ENCODE results near the gene RNASEH1.
"Not testable (repeated sequence)": the region's sequence is repeated elsewhere in the genome, so short reads cannot be mapped to it uniquely, and the experiment has no call there.

Gene RNASEH1

DNA sequence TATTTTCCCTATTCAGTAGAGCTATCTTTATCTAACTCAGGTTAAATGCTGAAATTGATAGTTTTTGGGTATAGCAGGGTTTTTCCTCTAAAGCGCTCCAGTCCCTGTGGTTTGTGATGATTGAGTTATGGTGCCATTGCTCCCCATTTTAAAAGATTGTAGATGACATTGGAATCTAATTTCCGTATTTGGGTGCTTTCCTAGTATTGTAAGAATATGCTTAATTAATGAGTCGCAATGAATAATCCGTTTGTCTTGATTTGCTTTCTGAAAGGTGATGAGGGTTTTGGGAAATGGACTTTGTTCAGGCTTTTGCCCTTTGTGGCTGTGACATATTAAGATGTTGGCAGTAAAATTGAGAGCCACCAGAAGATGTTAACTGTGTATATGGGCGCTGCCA is 20.9 kb upstream of the RNASEH1 start:
- Histone ChIP-seq H3K36me3 (ENCODE audit: low read depth) (peaks cover 76% of the 10 kb centered on the region), H3K4me1 (ENCODE audit: insufficient read depth, poor library complexity, severe bottlenecking) (peaks cover 23% of the 10 kb centered on the region), H3K27me3 (ENCODE audit: insufficient read depth, poor library complexity, severe bottlenecking) (no peaks in the 10 kb centered on the region), H3K4me3 (ENCODE audit: severe bottlenecking) (no peak overlapping the region), H3K27ac (ENCODE audit: poor library complexity, severe bottlenecking) (peak overlapping the region; percentile 8), H3K9me3 (ENCODE audit: severe bottlenecking) (no peaks in the 10 kb centered on the region)
- TF ChIP-seq, protein P1, sequence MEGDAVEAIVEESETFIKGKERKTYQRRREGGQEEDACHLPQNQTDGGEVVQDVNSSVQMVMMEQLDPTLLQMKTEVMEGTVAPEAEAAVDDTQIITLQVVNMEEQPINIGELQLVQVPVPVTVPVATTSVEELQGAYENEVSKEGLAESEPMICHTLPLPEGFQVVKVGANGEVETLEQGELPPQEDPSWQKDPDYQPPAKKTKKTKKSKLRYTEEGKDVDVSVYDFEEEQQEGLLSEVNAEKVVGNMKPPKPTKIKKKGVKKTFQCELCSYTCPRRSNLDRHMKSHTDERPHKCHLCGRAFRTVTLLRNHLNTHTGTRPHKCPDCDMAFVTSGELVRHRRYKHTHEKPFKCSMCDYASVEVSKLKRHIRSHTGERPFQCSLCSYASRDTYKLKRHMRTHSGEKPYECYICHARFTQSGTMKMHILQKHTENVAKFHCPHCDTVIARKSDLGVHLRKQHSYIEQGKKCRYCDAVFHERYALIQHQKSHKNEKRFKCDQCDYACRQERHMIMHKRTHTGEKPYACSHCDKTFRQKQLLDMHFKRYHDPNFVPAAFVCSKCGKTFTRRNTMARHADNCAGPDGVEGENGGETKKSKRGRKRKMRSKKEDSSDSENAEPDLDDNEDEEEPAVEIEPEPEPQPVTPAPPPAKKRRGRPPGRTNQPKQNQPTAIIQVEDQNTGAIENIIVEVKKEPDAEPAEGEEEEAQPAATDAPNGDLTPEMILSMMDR (IDR thresholded peaks at IDR 0.05; ENCODE audit: poor library complexity, severe bottlenecking) = no peak
- no peak for ATAC-seq (ENCODE audit: low read depth)
- DNase-seq (ENCODE audit: low spot score) = no peak

GRCh38 chr2:3576263-3576630 is 18.1 kb upstream of the RNASEH1 start:
- H3K9me3 ChIP-seq (ENCODE audit: severe bottlenecking); ATAC-seq (ENCODE audit: low read depth); H3K27me3 ChIP-seq (ENCODE audit: insufficient read depth, poor library complexity, severe bottlenecking); DNase-seq (ENCODE audit: low spot score): not testable (repeated sequence)
- Histone ChIP-seq H3K4me3 (ENCODE audit: severe bottlenecking) (peak overlapping the region; percentile 56), H3K4me1 (ENCODE audit: insufficient read depth, poor library complexity, severe bottlenecking) (peaks cover 23% of the 10 kb centered on the region), H3K27ac (ENCODE audit: poor library complexity, severe bottlenecking) (peak overlapping the region; percentile 73), H3K36me3 (ENCODE audit: low read depth) (peaks cover 58% of the 10 kb centered on the region)

DNA sequence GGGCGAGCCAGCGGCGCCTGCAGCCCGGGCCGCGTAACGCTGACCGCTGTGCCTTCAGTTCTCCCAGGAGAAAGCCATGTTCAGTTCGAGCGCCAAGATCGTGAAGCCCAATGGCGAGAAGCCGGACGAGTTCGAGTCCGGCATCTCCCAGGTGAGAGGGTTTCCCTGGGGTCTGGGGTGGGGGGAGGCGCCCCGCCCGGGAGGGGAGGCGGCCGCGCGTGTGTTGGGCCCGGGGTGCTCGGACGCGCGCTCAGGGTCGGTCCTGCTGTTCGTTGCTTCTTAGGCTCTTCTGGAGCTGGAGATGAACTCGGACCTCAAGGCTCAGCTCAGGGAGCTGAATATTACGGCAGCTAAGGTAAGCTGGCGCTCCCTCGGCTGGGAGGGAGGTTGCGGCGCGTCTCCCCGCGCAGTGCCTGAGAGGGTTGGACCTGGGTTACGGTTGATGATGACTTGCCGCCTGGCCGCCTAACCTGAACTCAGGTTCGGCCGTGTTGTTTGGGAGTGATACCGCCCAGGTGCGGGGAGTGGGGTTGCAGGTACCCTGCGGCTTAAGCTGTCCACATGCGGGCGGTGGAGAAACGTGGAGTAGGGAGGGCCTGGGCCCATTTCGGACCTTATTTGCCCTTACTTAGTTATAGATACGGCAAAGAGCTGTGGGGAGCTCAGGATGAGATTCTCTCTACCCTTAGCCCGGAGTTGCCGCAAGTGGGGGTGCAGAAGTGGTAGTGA is 17.6 kb upstream of the RNASEH1 start:
- H3K36me3 ChIP-seq (ENCODE audit: low read depth) = peaks cover 52% of the 10 kb centered on the region
- peak; percentile 5; the same call in 2 of the 3 replicates for ATAC-seq (ENCODE audit: low read depth)
- DNase-seq (ENCODE audit: low spot score) = no peak

DNA sequence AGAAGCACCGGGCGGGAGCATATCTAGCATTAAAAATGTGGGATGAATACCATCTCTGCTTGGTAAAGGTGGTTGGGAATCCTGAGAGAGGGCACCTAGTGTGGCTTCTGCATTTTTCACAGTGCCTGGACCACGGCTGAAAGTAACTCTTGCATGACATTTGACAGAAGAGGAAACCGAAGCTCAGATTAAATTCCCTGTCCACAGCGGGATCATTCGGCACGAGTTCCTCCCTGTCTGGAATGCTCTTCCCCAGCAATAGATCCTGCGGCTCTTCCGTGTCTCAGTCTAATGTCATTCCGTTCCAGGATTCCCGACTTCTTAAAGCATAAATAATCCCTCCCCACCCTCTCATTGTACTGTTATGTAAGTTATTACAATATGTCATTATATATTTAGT is 16.0 kb upstream of the RNASEH1 start:
- no peak overlapping the region for H3K27ac ChIP-seq (ENCODE audit: poor library complexity, severe bottlenecking)
- peaks cover 23% of the 10 kb centered on the region for H3K4me1 ChIP-seq (ENCODE audit: insufficient read depth, poor library complexity, severe bottlenecking)
- no peaks in the 10 kb centered on the region for H3K27me3 ChIP-seq (ENCODE audit: insufficient read depth, poor library complexity, severe bottlenecking)
- peak overlapping the region; percentile 56 for H3K4me3 ChIP-seq (ENCODE audit: severe bottlenecking)
- DNase-seq (ENCODE audit: low spot score) = no peak
- no peaks in the 10 kb centered on the region for H3K9me3 ChIP-seq (ENCODE audit: severe bottlenecking)
- H3K36me3 ChIP-seq (ENCODE audit: low read depth) = peaks cover 37% of the 10 kb centered on the region
- ATAC-seq (ENCODE audit: low read depth) = no peak
- TF ChIP-seq, protein P1 (IDR thresholded peaks at IDR 0.05; ENCODE audit: poor library complexity, severe bottlenecking) = no peak

More for the DNA sequence above, 17.6 kb upstream of the RNASEH1 start:
- H3K27me3 ChIP-seq (ENCODE audit: insufficient read depth, poor library complexity, severe bottlenecking) = no peaks in the 10 kb centered on the region
- TF ChIP-seq, protein P1 (IDR thresholded peaks at IDR 0.05; ENCODE audit: poor library complexity, severe bottlenecking) = no peak
- peak overlapping the region; percentile 56 for H3K4me3 ChIP-seq (ENCODE audit: severe bottlenecking)
- H3K4me1 ChIP-seq (ENCODE audit: insufficient read depth, poor library complexity, severe bottlenecking) = peaks cover 23% of the 10 kb centered on the region
- peak overlapping the region; percentile 73 for H3K27ac ChIP-seq (ENCODE audit: poor library complexity, severe bottlenecking)
- H3K9me3 ChIP-seq (ENCODE audit: severe bottlenecking) = no peaks in the 10 kb centered on the region

GRCh38 chr2:3572620-3573019 is 14.5 kb upstream of the RNASEH1 start:
- Histone ChIP-seq H3K27me3 (ENCODE audit: insufficient read depth, poor library complexity, severe bottlenecking) (no peaks in the 10 kb centered on the region), H3K27ac (ENCODE audit: poor library complexity, severe bottlenecking) (no peak overlapping the region), H3K4me3 (ENCODE audit: severe bottlenecking) (no peak overlapping the region), H3K9me3 (ENCODE audit: severe bottlenecking) (no peaks in the 10 kb centered on the region), H3K36me3 (ENCODE audit: low read depth) (peaks cover 21% of the 10 kb centered on the region), H3K4me1 (ENCODE audit: insufficient read depth, poor library complexity, severe bottlenecking) (peaks cover 15% of the 10 kb centered on the region)
- DNase-seq (ENCODE audit: low spot score) (no peak), ATAC-seq (ENCODE audit: low read depth) (no peak)
- TF ChIP-seq, protein P1 (IDR thresholded peaks at IDR 0.05; ENCODE audit: poor library complexity, severe bottlenecking) = no peak

Data from RWPE2 (cell line).